ENCODE data around the gene SLCO3A1. TPM values are rescaled to one million over a fixed set of nuclear protein-coding genes. Genes with fewer than 3 reads are reported as not detected.

The SLCO3A1 gene
- total RNA-seq, 2 donors from 2014 or later, result 7.2 to 11.4 TPM

GRCh38 chr15:92019706-92020105 lies 166.2 kb downstream of the SLCO3A1 start:
- H3K4me1 ChIP-seq (ENCODE audit: control insufficient read depth, insufficient read depth, low read length), result no peaks in the 10 kb centered on the region
- H3K9me3 ChIP-seq (ENCODE audit: control insufficient read depth, low read length), result no peaks in the 10 kb centered on the region

GRCh38 chr15:92020207-92020606 lies 166.7 kb downstream of the SLCO3A1 start:
- Histone ChIP-seq H3K27ac (ENCODE audit: low read depth, low read length) (no peak overlapping the region), H3K36me3 (ENCODE audit: control insufficient read depth, insufficient read depth, low read length) (no peaks in the 10 kb centered on the region), H3K9ac (ENCODE audit: extremely low read depth, low read length, poor library complexity, severe bottlenecking) (no peak overlapping the region), H3K27me3 (ENCODE audit: control insufficient read depth, insufficient read depth, low read length, poor library complexity, severe bottlenecking) (no peaks in the 10 kb centered on the region), H3K4me3 (ENCODE audit: low read length) (no peak overlapping the region), H3K4me1 (ENCODE audit: control insufficient read depth, insufficient read depth, low read length) (no peaks in the 10 kb centered on the region), H3K9me3 (ENCODE audit: control insufficient read depth, low read length) (no peaks in the 10 kb centered on the region)
- TF ChIP-seq CTCF (conservative IDR thresholded peaks at IDR 0.05), result no peak
- WGBS, 2 experiments (ENCODE audit: insufficient coverage in 1 of 2, insufficient read length in 1 of 2), result 93 to 95% methylated on average over 2 of the region's 2 CpGs
- Mint-ChIP-seq H3K4me1 (no peaks in the 10 kb centered on the region), H3K27ac (no peak overlapping the region), H3K4me3 (no peak overlapping the region), H3K36me3 (ENCODE audit: low read depth) (no peaks in the 10 kb centered on the region), H3K27me3 (ENCODE audit: insufficient read depth) (peaks cover 1% of the 10 kb centered on the region), H3K9me3 (no peaks in the 10 kb centered on the region)
- DNase-seq, result no peak

More at GRCh38 chr15:92019706-92020105, 166.2 kb downstream of the SLCO3A1 start:
- Mint-ChIP-seq H3K27ac (no peak overlapping the region), H3K27me3 (ENCODE audit: insufficient read depth) (peaks cover 1% of the 10 kb centered on the region), H3K4me1 (no peaks in the 10 kb centered on the region), H3K9me3 (no peaks in the 10 kb centered on the region), H3K36me3 (ENCODE audit: low read depth) (no peaks in the 10 kb centered on the region), H3K4me3 (no peak overlapping the region)
- DNase-seq, result no peak
- no peak overlapping the region for H3K4me3 ChIP-seq (ENCODE audit: low read length)
- TF ChIP-seq CTCF (conservative IDR thresholded peaks at IDR 0.05), result no peak
- H3K27ac ChIP-seq (ENCODE audit: low read depth, low read length), result no peak overlapping the region
- WGBS, 2 experiments (ENCODE audit: insufficient coverage in 1 of 2, insufficient read length in 1 of 2), result 98 to 100% methylated on average over 3 to 7 of the region's 7 CpGs
- no peaks in the 10 kb centered on the region for H3K27me3 ChIP-seq (ENCODE audit: control insufficient read depth, insufficient read depth, low read length, poor library complexity, severe bottlenecking)
- no peak overlapping the region for H3K9ac ChIP-seq (ENCODE audit: extremely low read depth, low read length, poor library complexity, severe bottlenecking)
- no peaks in the 10 kb centered on the region for H3K36me3 ChIP-seq (ENCODE audit: control insufficient read depth, insufficient read depth, low read length)

- H3K4me1 ChIP-seq (ENCODE audit: control insufficient read depth, insufficient read depth, low read length), result no peaks in the 10 kb centered on the region
- Mint-ChIP-seq H3K9me3 (no peaks in the 10 kb centered on the region), H3K4me1 (no peaks in the 10 kb centered on the region), H3K27ac (no peak overlapping the region), H3K27me3 (ENCODE audit: insufficient read depth) (peaks cover 1% of the 10 kb centered on the region), H3K4me3 (no peak overlapping the region), H3K36me3 (ENCODE audit: low read depth) (no peaks in the 10 kb centered on the region)
- H3K4me3 ChIP-seq (ENCODE audit: low read length), result no peak overlapping the region
- no peaks in the 10 kb centered on the region for H3K27me3 ChIP-seq (ENCODE audit: control insufficient read depth, insufficient read depth, low read length, poor library complexity, severe bottlenecking)
- no peak overlapping the region for H3K27ac ChIP-seq (ENCODE audit: low read depth, low read length)
- WGBS, 2 experiments (ENCODE audit: insufficient coverage in 1 of 2, insufficient read length in 1 of 2), result 93 to 100% methylated on average over 1 to 2 of the region's 3 CpGs
- DNase-seq, result no peak
- H3K9me3 ChIP-seq (ENCODE audit: control insufficient read depth, low read length), result no peaks in the 10 kb centered on the region
- TF ChIP-seq CTCF (conservative IDR thresholded peaks at IDR 0.05), result no peak
- no peaks in the 10 kb centered on the region for H3K36me3 ChIP-seq (ENCODE audit: control insufficient read depth, insufficient read depth, low read length)
- H3K9ac ChIP-seq (ENCODE audit: extremely low read depth, low read length, poor library complexity, severe bottlenecking), result no peak overlapping the region
These were observed 167.3 kb downstream of the SLCO3A1 start for GRCh38 chr15:92020804-92021203.

Measured in endodermal cell (in vitro differentiated cells).